OCI-LY3 (cell line): ENCODE data around the gene B3GALNT2.

Source experiments
- CTCF ChIP-seq: fragments of 200-600, 300-600 bp; sonication (generic); IDR thresholded peaks from 2 replicates; pipeline ENCODE4 v1.5.1; 2014; ENCODE audit warnings: antibody characterized with exemption, low read length, low read depth
- EZH2phosphoT487 ChIP-seq: fragments of 200-600 bp; shearing (Covaris generic); IDR thresholded peaks from 2 replicates; pipeline ENCODE4 v1.6.1; 2018; ENCODE audit warnings: antibody characterized with exemption, mixed run types, low read depth

DNA sequence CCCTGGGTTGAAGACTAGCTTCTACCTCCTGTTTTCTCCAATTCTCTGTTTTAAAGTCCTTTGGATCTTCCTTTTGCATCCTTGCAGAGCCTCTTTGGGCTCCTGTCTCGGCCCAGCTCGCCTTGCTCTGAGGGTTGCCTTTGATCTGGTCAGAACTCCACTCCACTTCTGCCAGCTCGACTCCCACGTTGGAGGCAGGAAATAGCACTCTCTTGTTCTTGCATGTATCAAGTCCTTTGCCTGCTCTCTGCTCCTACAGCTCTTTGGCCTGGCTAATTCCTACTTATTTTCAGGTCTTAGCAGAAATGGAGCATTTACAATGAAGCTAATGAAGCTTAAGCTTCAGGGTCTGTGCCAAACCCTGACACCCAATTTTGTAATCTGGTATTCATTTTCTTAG, 21.1 kb upstream of the B3GALNT2 start:
- TF ChIP-seq CTCF, result no peak
- no peak for TF ChIP-seq EZH2phosphoT487
